ENCODE data around the gene C6. TPM values are rescaled to one million over a fixed set of nuclear protein-coding genes. Genes with fewer than 3 reads are reported as not detected.

C6 gene
- total and polyA plus RNA-seq, 2 of the 13 experiments (the other 11 are each of a cell fraction or from before 2014, with no cell fraction given) = 0.28 to 4.7 TPM

DNA sequence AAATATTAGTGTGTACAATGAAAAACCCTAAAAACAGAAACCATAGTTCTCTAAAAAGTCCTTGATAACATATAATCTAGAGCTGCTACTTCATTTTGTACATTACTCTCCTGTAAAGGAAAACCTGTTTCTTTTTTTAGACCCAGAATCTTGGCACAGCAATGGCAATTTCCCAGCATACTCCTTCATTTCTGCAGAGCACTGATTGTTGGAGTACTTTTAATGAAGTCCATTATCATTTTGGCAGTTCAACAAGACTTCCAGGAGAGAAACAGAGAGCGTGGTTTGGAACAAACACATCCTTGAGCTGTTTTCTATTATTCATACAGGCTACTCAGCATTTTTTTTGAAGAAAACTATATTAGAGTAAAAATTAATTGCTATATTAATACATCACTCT lies 119.5 kb downstream of the C6 start:
- Histone ChIP-seq H3K4me3 (replicated peaks in 1 of 3; ENCODE audit: insufficient read depth in 1 of 3, low read depth in 2 of 3, low read length in 3 of 3) (no peak overlapping the region), H3K4me2 (ENCODE audit: low read depth, low read length) (no peak overlapping the region), H3K79me2 (ENCODE audit: insufficient read depth, low read length) (no peaks in the 10 kb centered on the region), H3K36me3 (replicated peaks in 1 of 2; ENCODE audit: control insufficient read depth in 1 of 2, insufficient read depth in 2 of 2, low read length in 2 of 2) (no peaks in the 10 kb centered on the region), H3K9ac (ENCODE audit: insufficient read depth, low read depth, low read length) (no peak overlapping the region), H3K9me3 (ENCODE audit: low read length) (no peaks in the 10 kb centered on the region), H3K27ac (ENCODE audit: extremely low read length, insufficient read depth, low read length) (no peak overlapping the region), H2AFZ (ENCODE audit: low read length) (no peak overlapping the region), H3K27me3 (ENCODE audit: control insufficient read depth in 1 of 2, insufficient read depth in 2 of 2, low read length in 2 of 2) (no peaks in the 10 kb centered on the region), H4K20me1 (ENCODE audit: insufficient read depth, low read length) (no peaks in the 10 kb centered on the region), H3K4me1 (ENCODE audit: insufficient read depth, low read length) (0 out of 2 replicates have a peak, but pooled peaks cover 6% of the 10 kb centered on the region)
- POLR2A ChIA-PET = no interaction called here
- DNase-seq (ENCODE audit: low spot score) (no peak), FAIRE-seq (no peak), ATAC-seq (no peak)
- in situ Hi-C loops (cut with HindIII; ENCODE audit: extremely low pct_ligation_motif_present, low pct_unique_long_range_greater_than_20kb) = no loop called here
- CTCF ChIA-PET (ENCODE audit: low intra/inter-chr PET ratio, low total read pairs) = no interaction called here
- TF ChIP-seq ZFP1 (CRISPR knock-in tag; IDR thresholded peaks at IDR 0.05) (no peak), SRY (CRISPR knock-in tag; IDR thresholded peaks at IDR 0.05) (no peak), RARA (CRISPR knock-in tag; IDR thresholded peaks at IDR 0.05) (no peak), ELF1 (CRISPR knock-in tag; IDR thresholded peaks at IDR 0.05) (no peak), ZBTB38 (CRISPR knock-in tag; IDR thresholded peaks at IDR 0.05) (no peak), ZNF552 (CRISPR knock-in tag; IDR thresholded peaks at IDR 0.05; ENCODE audit: borderline replicate concordance) (no peak), IKZF1 (IDR thresholded peaks at IDR 0.05) (no peak), ZFP37 (CRISPR knock-in tag; IDR thresholded peaks at IDR 0.05; ENCODE audit: borderline replicate concordance) (no peak), REPIN1 (CRISPR knock-in tag; IDR thresholded peaks at IDR 0.05; ENCODE audit: borderline replicate concordance, low read depth) (no peak), ERF (CRISPR knock-in tag; IDR thresholded peaks at IDR 0.05) (no peak)
- TF ChIP-seq, protein P1, sequence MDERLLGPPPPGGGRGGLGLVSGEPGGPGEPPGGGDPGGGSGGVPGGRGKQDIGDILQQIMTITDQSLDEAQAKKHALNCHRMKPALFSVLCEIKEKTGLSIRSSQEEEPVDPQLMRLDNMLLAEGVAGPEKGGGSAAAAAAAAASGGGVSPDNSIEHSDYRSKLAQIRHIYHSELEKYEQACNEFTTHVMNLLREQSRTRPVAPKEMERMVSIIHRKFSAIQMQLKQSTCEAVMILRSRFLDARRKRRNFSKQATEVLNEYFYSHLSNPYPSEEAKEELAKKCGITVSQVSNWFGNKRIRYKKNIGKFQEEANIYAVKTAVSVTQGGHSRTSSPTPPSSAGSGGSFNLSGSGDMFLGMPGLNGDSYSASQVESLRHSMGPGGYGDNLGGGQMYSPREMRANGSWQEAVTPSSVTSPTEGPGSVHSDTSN (CRISPR knock-in tag; IDR thresholded peaks at IDR 0.05) = no peak
- TF ChIP-seq, protein P2, sequence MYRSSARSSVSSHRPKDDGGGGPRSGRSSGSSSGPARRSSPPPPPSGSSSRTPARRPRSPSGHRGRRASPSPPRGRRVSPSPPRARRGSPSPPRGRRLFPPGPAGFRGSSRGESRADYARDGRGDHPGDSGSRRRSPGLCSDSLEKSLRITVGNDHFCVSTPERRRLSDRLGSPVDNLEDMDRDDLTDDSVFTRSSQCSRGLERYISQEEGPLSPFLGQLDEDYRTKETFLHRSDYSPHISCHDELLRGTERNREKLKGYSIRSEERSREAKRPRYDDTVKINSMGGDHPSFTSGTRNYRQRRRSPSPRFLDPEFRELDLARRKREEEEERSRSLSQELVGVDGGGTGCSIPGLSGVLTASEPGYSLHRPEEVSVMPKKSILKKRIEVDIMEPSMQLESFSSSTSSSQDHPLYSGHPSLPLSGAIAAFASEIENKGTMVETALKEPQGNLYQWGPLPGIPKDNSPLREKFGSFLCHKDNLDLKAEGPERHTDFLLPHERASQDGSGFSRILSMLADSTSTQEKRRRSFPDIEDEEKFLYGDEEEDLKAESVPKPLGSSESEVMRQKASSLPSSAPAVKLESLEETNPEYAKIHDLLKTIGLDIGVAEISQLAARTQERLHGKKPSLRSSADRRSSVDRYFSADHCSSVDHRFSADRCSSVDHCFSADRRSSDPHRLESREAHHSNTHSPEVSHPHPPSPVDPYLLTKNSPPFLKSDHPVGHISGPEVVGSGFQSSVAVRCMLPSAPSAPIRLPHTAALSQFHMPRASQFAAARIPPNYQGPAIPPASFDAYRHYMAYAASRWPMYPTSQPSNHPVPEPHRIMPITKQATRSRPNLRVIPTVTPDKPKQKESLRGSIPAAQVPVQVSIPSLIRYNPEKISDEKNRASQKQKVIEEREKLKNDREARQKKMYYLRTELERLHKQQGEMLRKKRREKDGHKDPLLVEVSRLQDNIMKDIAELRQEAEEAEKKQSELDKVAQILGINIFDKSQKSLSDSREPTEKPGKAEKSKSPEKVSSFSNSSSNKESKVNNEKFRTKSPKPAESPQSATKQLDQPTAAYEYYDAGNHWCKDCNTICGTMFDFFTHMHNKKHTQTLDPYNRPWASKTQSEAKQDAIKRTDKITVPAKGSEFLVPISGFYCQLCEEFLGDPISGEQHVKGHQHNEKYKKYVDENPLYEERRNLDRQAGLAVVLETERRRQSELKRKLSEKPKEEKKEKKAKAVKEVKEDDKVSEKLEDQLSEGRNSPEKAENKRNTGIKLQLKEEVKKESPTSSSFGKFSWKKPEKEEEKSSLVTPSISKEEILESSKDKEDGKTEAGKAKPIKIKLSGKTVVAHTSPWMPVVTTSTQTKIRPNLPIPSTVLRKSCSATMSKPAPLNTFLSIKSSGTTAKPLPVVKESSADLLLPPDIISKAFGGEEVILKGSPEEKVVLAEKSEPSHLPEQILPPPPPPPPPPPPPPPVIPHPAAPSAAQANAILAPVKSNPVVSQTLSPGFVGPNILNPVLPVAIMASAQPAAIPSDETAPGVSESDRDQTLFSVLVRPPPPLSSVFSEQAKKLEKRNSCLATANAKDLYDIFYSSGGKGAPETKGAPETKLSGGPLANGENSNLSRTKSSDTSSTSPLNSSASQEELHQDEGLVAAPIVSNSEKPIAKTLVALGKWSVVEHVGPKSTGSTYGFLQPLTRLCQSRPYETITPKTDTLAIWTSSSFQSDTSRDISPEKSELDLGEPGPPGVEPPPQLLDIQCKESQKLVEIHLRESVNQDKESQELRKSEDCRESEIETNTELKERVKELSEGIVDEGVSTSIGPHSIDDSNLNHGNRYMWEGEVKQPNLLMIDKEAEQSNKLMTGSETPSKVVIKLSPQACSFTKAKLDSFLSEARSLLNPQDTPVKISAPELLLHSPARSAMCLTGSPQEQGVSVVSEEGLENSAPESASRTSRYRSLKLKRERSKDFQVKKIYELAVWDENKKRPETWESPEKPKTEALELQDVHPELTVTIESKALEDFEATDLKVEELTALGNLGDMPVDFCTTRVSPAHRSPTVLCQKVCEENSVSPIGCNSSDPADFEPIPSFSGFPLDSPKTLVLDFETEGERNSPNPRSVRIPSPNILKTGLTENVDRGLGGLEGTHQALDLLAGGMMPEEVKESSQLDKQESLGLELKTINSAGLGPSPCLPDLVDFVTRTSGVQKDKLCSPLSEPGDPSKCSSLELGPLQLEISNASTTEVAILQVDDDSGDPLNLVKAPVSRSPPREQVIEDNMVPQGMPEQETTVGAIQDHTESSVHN (CRISPR knock-in tag; IDR thresholded peaks at IDR 0.05) = no peak
- TF ChIP-seq, protein P3, sequence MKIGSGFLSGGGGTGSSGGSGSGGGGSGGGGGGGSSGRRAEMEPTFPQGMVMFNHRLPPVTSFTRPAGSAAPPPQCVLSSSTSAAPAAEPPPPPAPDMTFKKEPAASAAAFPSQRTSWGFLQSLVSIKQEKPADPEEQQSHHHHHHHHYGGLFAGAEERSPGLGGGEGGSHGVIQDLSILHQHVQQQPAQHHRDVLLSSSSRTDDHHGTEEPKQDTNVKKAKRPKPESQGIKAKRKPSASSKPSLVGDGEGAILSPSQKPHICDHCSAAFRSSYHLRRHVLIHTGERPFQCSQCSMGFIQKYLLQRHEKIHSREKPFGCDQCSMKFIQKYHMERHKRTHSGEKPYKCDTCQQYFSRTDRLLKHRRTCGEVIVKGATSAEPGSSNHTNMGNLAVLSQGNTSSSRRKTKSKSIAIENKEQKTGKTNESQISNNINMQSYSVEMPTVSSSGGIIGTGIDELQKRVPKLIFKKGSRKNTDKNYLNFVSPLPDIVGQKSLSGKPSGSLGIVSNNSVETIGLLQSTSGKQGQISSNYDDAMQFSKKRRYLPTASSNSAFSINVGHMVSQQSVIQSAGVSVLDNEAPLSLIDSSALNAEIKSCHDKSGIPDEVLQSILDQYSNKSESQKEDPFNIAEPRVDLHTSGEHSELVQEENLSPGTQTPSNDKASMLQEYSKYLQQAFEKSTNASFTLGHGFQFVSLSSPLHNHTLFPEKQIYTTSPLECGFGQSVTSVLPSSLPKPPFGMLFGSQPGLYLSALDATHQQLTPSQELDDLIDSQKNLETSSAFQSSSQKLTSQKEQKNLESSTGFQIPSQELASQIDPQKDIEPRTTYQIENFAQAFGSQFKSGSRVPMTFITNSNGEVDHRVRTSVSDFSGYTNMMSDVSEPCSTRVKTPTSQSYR (CRISPR knock-in tag; IDR thresholded peaks at IDR 0.05; ENCODE audit: borderline replicate concordance) = no peak
- no TSS peak for BruUV-seq (replicated peaks)
- intact Hi-C loops (cut with micrococcal nuclease; ENCODE audit: unreplicated experiment) = no loop called here
- 3% methylated on average over 1 of the region's 1 CpG for WGBS (ENCODE audit: low lambda C conversion rate)

All from HepG2 (cell line).